Measurements from ENCODE around the gene TRAF7.

Gene TRAF7

GRCh38 chr16:2226245-2226793 is 70.7 kb downstream of the TRAF7 start:
- no peak for DNase-seq

DNA sequence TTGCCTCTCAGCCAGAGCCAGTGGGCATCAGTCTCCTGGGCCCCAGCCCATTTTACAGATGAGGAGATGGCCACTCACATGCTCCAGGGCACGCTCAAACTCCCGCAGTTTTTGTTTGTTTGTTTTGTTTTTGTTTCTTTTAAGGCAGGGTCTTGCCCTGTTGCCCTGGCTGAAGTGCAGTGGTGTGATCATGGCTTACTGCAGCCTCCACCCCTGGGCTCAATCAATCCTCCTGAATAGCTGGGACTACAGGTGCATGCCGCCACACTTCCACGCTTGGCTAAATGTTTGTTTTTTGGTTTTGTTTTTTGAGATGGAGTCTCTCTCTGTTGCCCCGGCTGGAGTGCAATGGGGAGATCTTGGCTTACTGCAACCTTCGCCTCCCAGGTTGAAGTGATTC is 71.3 kb downstream of the TRAF7 start:
- DNase-seq: no peak

Data from NCI-H82 (cell line).